Muscle of arm (tissue), 12 donors: ENCODE results near the gene RIMKLA. TPM values are rescaled to one million over a fixed set of nuclear protein-coding genes. Genes with fewer than 3 reads are reported as not detected.
A peak's percentile ranks its signal among the peaks of the same experiment; 100 is the strongest.

Experiments used
- DNase-seq: peaks from one replicate; pipeline ENCODE4 v3.0.0-alpha.2; 2013
- polyA plus RNA-seq, 12 donors: library from polyadenylated mRNA; unstranded; fragments of 120-200 nt; gene quantifications; one replicate each; pipeline ENCODE4 v1.2.1, GENCODE V29; 2013; ENCODE audit not compliant: insufficient read length in 12 of 12

Gene RIMKLA
- polyA plus RNA-seq, 12 donors = 0.39 to 1.2 (median 0.88) TPM; not detected in 1

GRCh38 chr1:42424201-42424600 is 43.6 kb downstream of the RIMKLA start:
- no peak for DNase-seq

GRCh38 chr1:42427240-42427639 is 46.6 kb downstream of the RIMKLA start:
- DNase-seq = no peak

GRCh38 chr1:42429603-42430002 is 49.0 kb downstream of the RIMKLA start:
- no peak for DNase-seq

- no peak for DNase-seq
Measured at GRCh38 chr1:42430286-42431135, 49.9 kb downstream of the RIMKLA start.

GRCh38 chr1:42431514-42431913 is 50.9 kb downstream of the RIMKLA start:
- DNase-seq = no peak

- no peak for DNase-seq
Measured at GRCh38 chr1:42432714-42433113, 52.1 kb downstream of the RIMKLA start.

GRCh38 chr1:42433369-42433768 is 52.8 kb downstream of the RIMKLA start:
- no peak for DNase-seq

GRCh38 chr1:42434340-42434739 is 53.7 kb downstream of the RIMKLA start:
- DNase-seq = no peak

GRCh38 chr1:42439940-42440339 is 59.3 kb downstream of the RIMKLA start:
- DNase-seq = no peak

GRCh38 chr1:42442662-42443061 is 62.1 kb downstream of the RIMKLA start:
- no peak for DNase-seq

- DNase-seq = no peak
Measured at GRCh38 chr1:42449256-42449655, 68.7 kb downstream of the RIMKLA start.

- DNase-seq = no peak
Measured at GRCh38 chr1:42450061-42450460, 69.5 kb downstream of the RIMKLA start.

- no peak for DNase-seq
Measured at GRCh38 chr1:42453386-42453785, 72.8 kb downstream of the RIMKLA start.

- no peak for DNase-seq
Measured at GRCh38 chr1:42454403-42454802, 73.8 kb downstream of the RIMKLA start.

- peak; percentile 91 for DNase-seq
Measured at GRCh38 chr1:42456010-42456753, 75.6 kb downstream of the RIMKLA start, which contains the start of the genes PPCS and ZMYND12. Gene PPCS, plus strand, starts transcription at chr1:42456543. Its CDS starts 23 bp downstream, at chr1:42456566. Gene ZMYND12, minus strand, starts transcription at chr1:42456022. Its CDS starts 25 bp downstream, at chr1:42455997.

GRCh38 chr1:42456754-42457089 is 76.1 kb downstream of the RIMKLA start:
- DNase-seq = peak; percentile 57

- DNase-seq = no peak
Measured at GRCh38 chr1:42461196-42461595, 80.6 kb downstream of the RIMKLA start.

GRCh38 chr1:42462828-42463763 is 82.5 kb downstream of the RIMKLA start, which contains the start of gene CCDC30:
Gene CCDC30, plus strand, starts transcription at chr1:42463286. Its CDS starts 17,266 bp downstream, at chr1:42480552.
- DNase-seq = peak; percentile 96

GRCh38 chr1:42463921-42464320 is 83.3 kb downstream of the RIMKLA start:
- DNase-seq = no peak

- no peak for DNase-seq
Measured at GRCh38 chr1:42466030-42466429, 85.4 kb downstream of the RIMKLA start.

GRCh38 chr1:42469727-42470126 is 89.1 kb downstream of the RIMKLA start:
- DNase-seq = no peak
